ENCODE results near the gene PCA3. TPM values are rescaled to one million over a fixed set of nuclear protein-coding genes. Genes with fewer than 3 reads are reported as not detected.
"Not testable (repeated sequence)": the region's sequence is repeated elsewhere in the genome, so short reads cannot be mapped to it uniquely, and the experiment has no call there.

The PCA3 gene
- total RNA-seq (2014; rRNA removed; shearing (Covaris generic)), result not detected in 2 replicates
- polyA plus RNA-seq (2015; cell fraction: cytosol; rRNA removed), result not detected in 2 replicates
- 0.18 TPM in 1 of 2 replicates, not detected in the other for polyA plus RNA-seq (2015; cell fraction: nucleus; rRNA removed)

DNA sequence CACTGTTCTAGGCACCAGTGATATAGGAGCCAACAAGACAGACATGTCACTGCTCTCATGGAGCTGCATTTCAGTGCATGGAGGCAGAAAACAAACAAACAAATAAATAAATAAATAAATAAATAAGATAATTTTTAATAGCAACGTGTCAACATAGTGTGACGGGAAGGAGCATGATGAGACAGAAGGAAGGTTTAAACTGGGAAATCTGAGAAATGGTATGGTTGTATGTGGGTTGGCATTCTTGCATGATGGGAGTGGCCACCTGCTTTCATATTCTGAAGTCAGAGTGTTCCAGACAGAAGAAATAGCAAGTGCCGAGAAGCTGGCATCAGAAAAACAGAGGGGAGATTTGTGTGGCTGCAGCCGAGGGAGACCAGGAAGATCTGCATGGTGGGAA is at the start of gene PCA3:
PCA3 (plus strand) TSS at position 301 of the 400 bp plus-strand sequence.
- DNase-seq (ENCODE audit: low read depth), result no peak

DNA sequence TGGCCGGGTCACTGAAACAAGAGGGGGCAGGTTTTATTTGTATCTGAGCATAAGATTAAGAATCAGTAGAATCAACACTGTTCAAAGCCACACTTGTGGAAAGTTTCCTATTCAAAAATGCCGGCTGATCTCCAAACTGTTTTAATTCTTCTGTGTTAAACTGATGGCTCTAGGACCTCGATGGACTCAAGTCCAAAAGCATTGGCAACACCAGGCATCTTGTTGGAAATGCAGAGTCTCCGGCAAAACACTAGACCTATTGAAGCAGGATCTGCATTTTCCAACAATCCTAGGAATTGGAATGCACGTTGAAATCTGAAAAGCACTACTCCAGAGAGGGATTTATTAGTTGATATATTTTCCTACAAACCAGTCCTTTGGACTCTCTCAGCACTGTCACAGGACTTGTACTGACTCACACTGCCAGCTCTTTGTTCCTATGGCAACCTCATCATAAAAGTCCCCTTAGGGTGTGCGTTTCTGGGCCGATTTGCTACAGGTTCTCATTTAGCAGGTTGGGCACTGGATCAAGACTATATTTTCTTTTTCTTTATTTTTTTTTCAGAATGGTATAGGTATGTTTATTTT is 48.1 kb upstream of the PCA3 start:
- DNase-seq (ENCODE audit: low read depth), result peak; percentile 12

GRCh38 chr9:76717176-76717575 is 47.1 kb upstream of the PCA3 start:
- no peak for DNase-seq (ENCODE audit: low read depth)

GRCh38 chr9:76717613-76718012 is 46.6 kb upstream of the PCA3 start:
- peak; percentile 50 for DNase-seq (ENCODE audit: low read depth)

DNA sequence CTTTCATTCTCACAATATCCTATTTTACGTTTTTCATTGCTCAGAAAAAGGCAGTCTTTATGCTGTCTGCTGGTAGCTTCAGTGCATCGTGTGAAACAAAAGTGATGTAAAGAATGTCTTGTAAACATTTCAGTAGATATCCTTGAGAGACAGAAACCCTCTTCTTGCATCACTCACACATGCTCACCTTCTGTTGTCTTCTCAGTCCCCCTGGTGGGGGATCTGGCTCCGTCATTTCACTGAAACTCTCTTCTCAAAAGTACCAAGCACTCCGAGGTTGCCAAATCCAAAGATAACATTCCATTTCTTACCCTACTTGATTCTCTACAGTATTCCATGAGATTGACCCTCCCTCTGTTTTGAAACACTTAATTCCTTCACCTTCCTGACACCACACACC is 46.1 kb upstream of the PCA3 start:
- no peak for DNase-seq (ENCODE audit: low read depth)

DNA sequence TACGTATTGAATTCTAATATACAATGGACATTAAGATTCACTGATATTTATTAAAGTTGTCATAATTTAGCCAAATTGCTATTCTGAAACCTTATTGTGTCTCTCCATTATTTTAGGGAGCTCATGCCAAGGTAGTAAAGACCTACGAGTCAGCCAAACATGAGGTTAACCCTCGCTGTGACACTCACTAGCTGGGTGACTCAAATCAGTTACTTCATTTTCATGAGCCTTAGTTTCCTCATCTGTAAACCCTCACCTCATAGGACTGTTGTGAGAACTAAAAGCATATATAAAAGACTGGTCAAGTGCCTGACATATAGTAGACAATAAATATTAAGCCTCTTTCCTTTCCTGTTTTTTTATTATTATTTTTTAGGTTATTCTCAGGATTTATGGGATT is 44.0 kb upstream of the PCA3 start:
- DNase-seq (ENCODE audit: low read depth), result no peak

GRCh38 chr9:76725011-76725546 is 39.2 kb upstream of the PCA3 start:
- no peak for DNase-seq (ENCODE audit: low read depth)

DNA sequence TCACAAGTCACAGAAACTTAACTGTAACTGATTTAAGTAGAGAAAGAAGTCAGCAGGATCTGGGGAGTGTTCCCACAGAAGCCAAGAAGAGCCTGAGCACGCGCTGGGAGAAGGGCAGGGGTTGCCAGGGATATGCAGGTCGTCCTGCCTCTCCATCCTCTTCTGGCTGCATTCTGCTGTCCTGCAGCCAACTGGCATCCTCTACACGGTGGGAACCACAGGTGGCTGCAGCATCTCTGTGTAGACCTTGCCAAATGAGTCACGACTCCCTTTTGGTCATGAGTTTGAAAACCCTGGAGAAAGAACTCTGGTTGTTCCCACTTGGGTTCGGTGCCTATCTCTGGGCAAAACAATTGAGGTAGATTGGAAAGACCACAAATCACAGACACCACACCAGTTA is 38.4 kb upstream of the PCA3 start:
- DNase-seq (ENCODE audit: low read depth), result no peak

- no peak for DNase-seq (ENCODE audit: low read depth)
Observed at GRCh38 chr9:76729116-76729515, 35.1 kb upstream of the PCA3 start.

DNA sequence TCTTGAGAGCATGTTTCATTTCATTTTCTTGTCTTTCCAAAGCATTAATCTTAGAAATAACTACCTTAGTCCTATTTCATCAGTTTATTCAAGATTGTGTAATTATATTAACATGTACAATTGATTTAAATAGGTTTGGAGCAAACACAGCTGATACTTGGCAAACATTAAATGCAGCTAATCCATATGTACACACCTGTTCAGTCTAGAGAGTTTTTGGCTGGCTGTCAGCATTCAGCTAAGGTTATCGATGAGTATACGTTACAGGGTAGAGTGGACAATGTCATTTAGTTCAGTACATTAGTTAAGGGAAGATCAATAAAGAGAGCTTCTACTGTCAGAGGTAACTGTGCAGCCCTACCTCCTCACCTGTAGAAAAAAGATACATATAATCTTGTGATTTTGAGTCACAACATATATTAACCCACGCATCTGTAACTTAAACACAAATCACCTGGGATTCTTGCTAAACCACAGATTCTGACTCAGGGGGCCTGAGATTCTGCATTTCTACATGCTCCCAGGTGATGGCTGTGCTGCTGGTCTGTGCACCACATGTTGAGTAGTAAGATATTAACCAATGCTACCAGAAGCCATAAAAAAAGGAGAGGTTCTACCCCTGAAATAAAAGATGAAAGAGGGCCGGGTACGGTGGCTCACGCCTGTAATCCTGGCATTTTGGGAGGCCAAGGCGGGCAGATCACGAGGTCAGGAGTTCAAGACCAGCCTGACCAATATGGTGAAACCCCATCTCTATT is 34.1 kb upstream of the PCA3 start:
- DNase-seq (ENCODE audit: low read depth), result no peak

DNA sequence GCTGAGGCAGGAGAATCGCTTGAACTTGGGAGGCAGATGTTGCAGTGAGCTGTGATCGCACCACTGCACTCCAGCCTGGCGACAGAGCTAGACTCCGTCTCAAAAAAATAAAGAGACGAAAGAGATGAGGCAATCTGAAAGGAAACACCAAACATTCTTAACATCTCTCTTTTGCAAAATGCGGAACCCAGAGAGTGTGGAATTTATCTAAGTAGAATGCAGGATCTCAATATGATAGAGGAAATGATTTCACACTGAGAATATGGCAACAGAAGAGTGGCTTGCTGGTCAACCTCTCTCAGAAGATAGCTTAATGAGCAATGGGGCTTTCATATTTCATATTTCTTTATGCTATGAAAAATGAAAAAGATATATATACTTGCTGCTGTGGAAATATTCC is 33.4 kb upstream of the PCA3 start:
- no peak for DNase-seq (ENCODE audit: low read depth)

- no peak for DNase-seq (ENCODE audit: low read depth)
Observed at GRCh38 chr9:76732341-76732958, 31.8 kb upstream of the PCA3 start.

- DNase-seq (ENCODE audit: low read depth), result no peak
Observed at GRCh38 chr9:76733096-76733495, 31.1 kb upstream of the PCA3 start.

GRCh38 chr9:76734716-76735115 is 29.5 kb upstream of the PCA3 start:
- DNase-seq (ENCODE audit: low read depth), result no peak

- no peak for DNase-seq (ENCODE audit: low read depth)
Observed at GRCh38 chr9:76737154-76737902, 26.9 kb upstream of the PCA3 start.

GRCh38 chr9:76738402-76738801 is 25.8 kb upstream of the PCA3 start:
- DNase-seq (ENCODE audit: low read depth), result no peak

- DNase-seq (ENCODE audit: low read depth), result no peak
Observed at GRCh38 chr9:76741524-76741923, 22.7 kb upstream of the PCA3 start.

DNA sequence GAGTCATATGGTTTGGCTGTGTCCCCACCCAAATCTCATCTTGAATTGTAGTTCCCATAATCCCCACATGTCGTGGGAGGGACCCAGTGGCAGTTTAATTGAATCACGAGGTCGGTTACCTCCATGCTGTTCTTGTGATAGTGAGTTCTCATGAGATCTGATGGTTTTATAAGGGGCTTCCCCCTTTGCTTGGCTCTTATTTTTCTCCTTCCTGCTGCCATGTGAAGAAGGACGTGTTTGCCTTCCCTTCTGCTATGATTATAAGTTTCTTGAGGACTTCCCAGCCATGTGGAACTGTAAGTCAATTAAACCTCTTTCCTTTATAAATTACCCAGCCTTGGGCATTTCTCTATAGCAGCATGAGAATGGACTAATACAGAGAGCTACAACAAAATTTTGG is 21.3 kb upstream of the PCA3 start:
- DNase-seq (ENCODE audit: low read depth), result not testable (repeated sequence)

- DNase-seq (ENCODE audit: low read depth), result no peak
Observed at GRCh38 chr9:76743931-76744330, 20.3 kb upstream of the PCA3 start.

DNA sequence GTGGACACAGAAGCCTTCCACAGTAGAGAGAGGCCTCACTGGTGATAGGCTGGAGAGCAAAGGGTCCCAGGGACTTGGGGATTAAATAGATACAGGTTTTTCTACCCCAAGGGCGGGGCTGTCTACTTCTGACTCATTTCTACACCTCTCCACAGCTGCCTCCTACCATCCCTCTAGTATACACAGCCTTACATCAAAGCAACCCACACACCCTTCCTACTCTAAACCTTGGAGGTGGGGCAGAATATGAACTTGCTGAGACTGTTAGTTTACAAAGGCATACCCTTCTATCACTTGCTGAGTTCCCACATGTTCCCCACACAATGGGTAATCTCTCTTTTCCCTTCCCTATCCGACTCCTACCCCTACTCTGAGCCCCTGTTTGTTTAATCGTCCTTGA is 19.9 kb upstream of the PCA3 start:
- DNase-seq (ENCODE audit: low read depth), result no peak

DNA sequence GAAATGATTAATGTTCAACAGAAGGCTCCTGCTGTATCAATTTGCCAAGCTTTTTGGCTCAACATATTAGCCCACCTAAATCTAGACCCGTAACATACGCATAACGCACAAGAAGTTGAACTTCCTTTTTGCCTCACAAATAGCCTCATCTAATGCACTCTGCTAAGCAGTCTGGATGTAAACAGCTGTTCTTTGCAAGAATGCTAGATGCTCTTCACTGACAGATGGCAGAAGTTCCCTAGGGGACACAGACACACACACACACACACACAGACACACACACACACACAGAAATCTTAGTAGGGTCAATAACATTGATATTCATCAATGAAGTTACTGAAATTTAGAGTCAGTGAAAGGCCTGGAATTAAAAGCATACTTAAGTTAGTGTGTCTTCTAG is 13.2 kb upstream of the PCA3 start:
- DNase-seq (ENCODE audit: low read depth), result no peak

GRCh38 chr9:76756268-76756640 is 8.0 kb upstream of the PCA3 start:
- peak; percentile 17 for DNase-seq (ENCODE audit: low read depth)
